OCI-LY3 (cell line): ENCODE results near the gene NCOA6.

ENCODE experiments used
- H2AFZ ChIP-seq: fragments of 200-600, 300-600 bp; shearing (Covaris generic); 2 replicates; pipeline ENCODE4 v1.6.0; 2014; ENCODE audit warnings: antibody characterized with exemption, low read depth, low read length
- H3K27ac ChIP-seq: fragments of 200-600, 300-600 bp; sonication (generic); 2 replicates; pipeline ENCODE4 v1.5.1; 2014; ENCODE audit warnings: mild to moderate bottlenecking, low read length, moderate library complexity, mixed read lengths
- H3K27me3 ChIP-seq: fragments of 200-600, 300-600 bp; sonication (generic); 2 replicates; pipeline ENCODE4 v1.6.1; 2014; ENCODE audit warnings: low read depth, low read length, mixed read lengths
- H3K36me3 ChIP-seq: fragments of 200-600, 300-600 bp; sonication (generic); replicated peaks from 2 replicates; pipeline ENCODE3; 2014; ENCODE audit warnings: low read depth, low read length, mixed read lengths
- H3K4me1 ChIP-seq: fragments of 300-600, 200-600 bp; sonication (generic); 2 replicates; pipeline ENCODE4 v1.6.1; 2014; ENCODE audit warnings: low read length, mixed read lengths
- H3K4me2 ChIP-seq: fragments of 200-600, 300-600 bp; sonication (generic); 2 replicates; pipeline ENCODE4 v1.6.1; 2014; ENCODE audit warnings: low read length, mixed read lengths
- H3K4me3 ChIP-seq: fragments of 300-600, 200-600 bp; sonication (generic); 2 replicates; pipeline ENCODE4 v1.5.1; 2014; ENCODE audit warnings: antibody characterized with exemption, mild to moderate bottlenecking, low read length, moderate library complexity
- H3K79me2 ChIP-seq: fragments of 300-600, 200-600 bp; shearing (Covaris generic); 2 replicates; pipeline ENCODE4 v1.6.1; 2014; ENCODE audit warnings: mild to moderate bottlenecking, low read length, mixed read lengths
- H3K9ac ChIP-seq: fragments of 300-600, 200-600 bp; shearing (Covaris generic); 2 replicates; pipeline ENCODE4 v1.6.0; 2014; ENCODE audit warnings: mild to moderate bottlenecking, low read length, moderate library complexity
- H3K9me3 ChIP-seq: fragments of 200-600, 300-600 bp; shearing (Covaris generic); 2 replicates; pipeline ENCODE4 v1.6.1; 2014; ENCODE audit warnings: low read length, mixed read lengths; ENCODE audit not compliant: insufficient read depth
- H4K20me1 ChIP-seq: fragments of 200-600, 300-600 bp; sonication (generic); 2 replicates; pipeline ENCODE4 v1.6.1; 2016; ENCODE audit warnings: low read length, mixed read lengths; ENCODE audit not compliant: insufficient read depth
- EZH2phosphoT487 ChIP-seq: fragments of 200-600 bp; shearing (Covaris generic); IDR thresholded peaks from 2 replicates; pipeline ENCODE4 v1.6.1; 2018; ENCODE audit warnings: antibody characterized with exemption, mixed run types, low read depth
- TF ChIP-seq, protein P1 (sequence below): fragments of 200-600, 300-600 bp; sonication (generic); IDR thresholded peaks from 2 replicates; pipeline ENCODE4 v1.5.1; 2014; ENCODE audit warnings: antibody characterized with exemption, low read length, low read depth

NCOA6 gene

DNA sequence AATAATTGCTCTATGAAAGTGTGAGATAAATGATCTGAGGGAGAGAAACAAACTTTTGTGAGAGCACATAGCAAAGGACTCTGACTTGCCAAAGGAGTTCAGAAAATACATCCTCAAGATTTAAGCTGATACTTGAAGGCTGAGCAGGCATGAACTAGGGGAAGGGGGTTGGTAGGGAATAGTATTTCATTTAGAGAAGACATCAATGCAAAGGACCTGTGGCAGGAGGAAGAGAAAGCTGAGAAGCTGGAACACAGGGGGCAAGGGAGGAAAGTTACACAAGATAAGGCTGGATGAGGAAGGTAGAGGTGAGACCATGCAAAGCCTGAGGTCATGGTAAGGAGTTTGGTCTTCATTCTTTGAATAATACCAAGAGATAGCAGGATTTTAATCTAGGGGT lies 50.6 kb downstream of the NCOA6 start:
- Histone ChIP-seq H3K4me1 (no peaks in the 10 kb centered on the region), H3K27me3 (no peaks in the 10 kb centered on the region), H3K79me2 (no peaks in the 10 kb centered on the region)

DNA sequence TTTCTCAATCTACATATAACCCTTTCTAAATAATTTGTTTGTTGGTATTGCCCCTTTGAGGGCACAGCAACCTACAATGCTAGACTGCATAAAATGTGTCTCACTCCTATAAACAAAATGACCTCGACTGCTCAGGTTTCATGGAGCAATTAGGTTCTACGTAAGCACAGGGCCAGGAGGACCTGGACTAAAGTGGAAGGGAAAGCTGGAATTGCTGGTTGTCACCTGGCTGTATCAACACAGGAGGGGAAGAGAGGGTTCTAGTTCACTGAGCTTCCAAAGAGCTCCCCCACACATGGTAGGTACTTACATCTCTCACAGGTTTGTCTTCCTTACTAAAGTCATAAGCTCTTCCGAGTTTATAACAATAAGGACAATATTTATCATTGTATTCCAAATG lies 51.0 kb downstream of the NCOA6 start:
- Histone ChIP-seq H3K9me3 (no peaks in the 10 kb centered on the region), H3K4me1 (no peaks in the 10 kb centered on the region), H3K4me2 (no peak overlapping the region), H3K36me3 (peaks cover 21% of the 10 kb centered on the region), H2AFZ (no peak overlapping the region), H3K27ac (no peak overlapping the region), H3K27me3 (no peaks in the 10 kb centered on the region), H3K79me2 (no peaks in the 10 kb centered on the region), H3K4me3 (no peak overlapping the region), H3K9ac (no peak overlapping the region), H4K20me1 (no peaks in the 10 kb centered on the region)
- TF ChIP-seq, protein P1, sequence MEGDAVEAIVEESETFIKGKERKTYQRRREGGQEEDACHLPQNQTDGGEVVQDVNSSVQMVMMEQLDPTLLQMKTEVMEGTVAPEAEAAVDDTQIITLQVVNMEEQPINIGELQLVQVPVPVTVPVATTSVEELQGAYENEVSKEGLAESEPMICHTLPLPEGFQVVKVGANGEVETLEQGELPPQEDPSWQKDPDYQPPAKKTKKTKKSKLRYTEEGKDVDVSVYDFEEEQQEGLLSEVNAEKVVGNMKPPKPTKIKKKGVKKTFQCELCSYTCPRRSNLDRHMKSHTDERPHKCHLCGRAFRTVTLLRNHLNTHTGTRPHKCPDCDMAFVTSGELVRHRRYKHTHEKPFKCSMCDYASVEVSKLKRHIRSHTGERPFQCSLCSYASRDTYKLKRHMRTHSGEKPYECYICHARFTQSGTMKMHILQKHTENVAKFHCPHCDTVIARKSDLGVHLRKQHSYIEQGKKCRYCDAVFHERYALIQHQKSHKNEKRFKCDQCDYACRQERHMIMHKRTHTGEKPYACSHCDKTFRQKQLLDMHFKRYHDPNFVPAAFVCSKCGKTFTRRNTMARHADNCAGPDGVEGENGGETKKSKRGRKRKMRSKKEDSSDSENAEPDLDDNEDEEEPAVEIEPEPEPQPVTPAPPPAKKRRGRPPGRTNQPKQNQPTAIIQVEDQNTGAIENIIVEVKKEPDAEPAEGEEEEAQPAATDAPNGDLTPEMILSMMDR, result no peak
- TF ChIP-seq EZH2phosphoT487, result no peak

More for the DNA sequence above, 50.6 kb downstream of the NCOA6 start:
- no peak overlapping the region for H3K4me3 ChIP-seq
- no peak overlapping the region for H2AFZ ChIP-seq
- peaks cover 21% of the 10 kb centered on the region for H3K36me3 ChIP-seq
- no peak for TF ChIP-seq EZH2phosphoT487
- TF ChIP-seq, protein P1, result no peak
- no peak overlapping the region for H3K4me2 ChIP-seq
- H4K20me1 ChIP-seq, result no peaks in the 10 kb centered on the region
- H3K9ac ChIP-seq, result no peak overlapping the region
- H3K9me3 ChIP-seq, result no peaks in the 10 kb centered on the region
- no peak overlapping the region for H3K27ac ChIP-seq

DNA sequence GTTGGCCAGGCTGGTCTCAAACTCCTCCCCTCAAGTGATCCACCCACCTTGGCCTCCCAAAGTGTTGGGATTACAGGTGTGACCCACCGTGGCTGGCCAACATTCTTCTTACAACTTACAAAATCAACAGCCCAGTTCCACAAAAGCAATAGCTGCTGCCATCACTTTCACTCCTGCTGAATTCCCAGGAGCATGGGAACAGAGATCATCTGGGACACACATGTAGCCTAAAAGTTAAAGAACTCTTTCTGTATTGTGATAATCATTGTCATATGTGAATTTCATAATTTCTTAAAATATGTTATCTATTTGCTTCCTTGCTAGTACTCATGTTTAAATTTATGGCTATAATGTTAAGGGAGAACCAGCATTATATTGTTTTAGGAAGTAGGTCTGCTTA lies 51.7 kb downstream of the NCOA6 start:
- Histone ChIP-seq H3K36me3 (peaks cover 25% of the 10 kb centered on the region), H3K4me1 (no peaks in the 10 kb centered on the region), H4K20me1 (no peaks in the 10 kb centered on the region), H2AFZ (no peak overlapping the region), H3K27me3 (no peaks in the 10 kb centered on the region), H3K9me3 (no peaks in the 10 kb centered on the region), H3K9ac (no peak overlapping the region), H3K4me2 (no peak overlapping the region), H3K79me2 (no peaks in the 10 kb centered on the region), H3K27ac (no peak overlapping the region), H3K4me3 (no peak overlapping the region)
- TF ChIP-seq, protein P1, result no peak
- TF ChIP-seq EZH2phosphoT487, result no peak

DNA sequence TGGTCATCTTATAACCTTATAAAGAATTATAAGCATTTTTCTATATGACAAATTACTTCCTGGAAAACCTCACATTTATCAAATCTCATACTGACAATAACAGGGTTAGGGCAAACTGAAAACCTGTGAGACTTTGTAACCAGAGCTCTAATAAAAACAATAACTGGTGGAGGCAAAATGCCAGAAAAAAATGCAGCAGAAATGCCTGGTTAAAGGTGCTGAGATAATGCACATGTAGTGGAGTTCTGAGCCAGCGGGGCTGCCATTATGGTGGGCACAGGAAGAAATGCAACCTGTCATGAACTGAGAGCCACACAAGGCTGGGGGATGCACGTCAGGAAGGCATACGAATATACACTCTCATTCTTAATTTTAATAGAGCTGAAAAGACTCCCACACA lies 53.0 kb downstream of the NCOA6 start:
- TF ChIP-seq, protein P1, result no peak
- TF ChIP-seq EZH2phosphoT487, result no peak
- no peak overlapping the region for H3K4me3 ChIP-seq
- no peaks in the 10 kb centered on the region for H3K27me3 ChIP-seq
- H3K36me3 ChIP-seq, result peaks cover 36% of the 10 kb centered on the region
- no peaks in the 10 kb centered on the region for H3K4me1 ChIP-seq
- no peak overlapping the region for H2AFZ ChIP-seq
- H3K79me2 ChIP-seq, result no peaks in the 10 kb centered on the region
- H3K9me3 ChIP-seq, result no peaks in the 10 kb centered on the region
- H4K20me1 ChIP-seq, result no peaks in the 10 kb centered on the region
- no peak overlapping the region for H3K4me2 ChIP-seq
- no peak overlapping the region for H3K27ac ChIP-seq
- H3K9ac ChIP-seq, result no peak overlapping the region
